Gastrocnemius medialis (tissue), 4 donors: Measurements from ENCODE around the gene PARD3. TPM values are rescaled to one million over a fixed set of nuclear protein-coding genes. Genes with fewer than 3 reads are reported as not detected.

Source experiments
- ATAC-seq, 2 donors: fragments of 150-250 bp; one replicate each; pipeline ENCODE4 v1.9.1; 2016
- DNase-seq, 2 donors: peaks; one replicate each; pipeline ENCODE4 v3.0.0-alpha.2; 2019
- H3K27ac ChIP-seq, 4 donors: fragments of 200-600 bp; sonication (generic); 1 replicate in 1 of 4; 2 replicates in 3 of 4; pipeline ENCODE4 v1.5.1; 2016 to 2018; ENCODE audit warnings: mild to moderate bottlenecking in 2 of 4, moderate library complexity in 1 of 4
- H3K27me3 ChIP-seq, 3 donors: fragments of 200-600 bp; sonication (generic) in 2 of 3; 1 replicate in 1 of 3; 2 replicates in 2 of 3; pipeline versions ENCODE4 v1.5.1 to v1.6.0; 2016 to 2019; ENCODE audit warnings: mild to moderate bottlenecking in 1 of 3, moderate library complexity in 1 of 3
- H3K36me3 ChIP-seq, 2 donors: fragments of 200-600 bp; sonication (generic) in 1 of 2; one replicate each; pipeline ENCODE4 v1.5.1; 2017 to 2018
- H3K4me1 ChIP-seq, 2 donors: fragments of 200-600 bp; sonication (generic) in 1 of 2; one replicate each; pipeline ENCODE4 v1.5.1; 2016 to 2017; ENCODE audit warnings: mild to moderate bottlenecking in 2 of 2
- H3K4me3 ChIP-seq, 4 donors: fragments of 200-600 bp; sonication (generic) in 3 of 4; 1 replicate in 1 of 4; 2 replicates in 3 of 4; pipeline ENCODE4 v1.5.1; 2016 to 2019; ENCODE audit warnings: mild to moderate bottlenecking in 2 of 4
- H3K9me3 ChIP-seq, 3 donors: fragments of 200-600 bp; sonication (generic) in 2 of 3; 1 replicate in 1 of 3; 2 replicates in 2 of 3; pipeline ENCODE4 v1.5.1; 2016 to 2019
- POLR2A ChIP-seq, 2 donors: fragments of 450-650 bp; IDR thresholded peaks; one replicate each; pipeline ENCODE4 v1.6.1; 2017; ENCODE audit warnings: antibody characterized with exemption in 2 of 2, mild to moderate bottlenecking in 2 of 2, moderate library complexity in 2 of 2
- in situ Hi-C, 4 donors: fragments of 200-750 bp; cut with MboI; loops; one replicate each; pipeline versions ENCODE4 v1.15.0 to v1.8.0; 2017; ENCODE audit warnings: low sequenced_read_pairs in 4 of 4
- intact Hi-C: fragments of 100-400 bp; cut with DNase I; formaldehyde crosslinking; loops from one replicate; pipeline ENCODE4 v1.15.1; 2023; ENCODE audit warnings: low total_unique reads
- total RNA-seq, 4 donors: library from RNA; depleted of rRNA; stranded (reverse); fragments of >200 nt; gene quantifications; one replicate each; pipeline versions ENCODE4 v1.1.0 to v1.2.3, GENCODE V29; 2016
- TF ChIP-seq, protein P1 (sequence below), 5 experiments: fragments of 450-650 bp in 3 of 5; fragments of 200-600 bp in 2 of 5; sonication (generic) in 2 of 5; IDR thresholded peaks in 4 of 5; conservative IDR thresholded peaks in 1 of 5; 1 replicate in 4 of 5; 2 replicates in 1 of 5; pipeline ENCODE4 v1.5.1; 2016 to 2019; ENCODE audit warnings: antibody characterized with exemption in 5 of 5, mild to moderate bottlenecking in 3 of 5, moderate library complexity in 3 of 5

The PARD3 gene
- total RNA-seq, 4 donors from 2014 or later = 64.6 to 75.8 (median 68.3) TPM

DNA sequence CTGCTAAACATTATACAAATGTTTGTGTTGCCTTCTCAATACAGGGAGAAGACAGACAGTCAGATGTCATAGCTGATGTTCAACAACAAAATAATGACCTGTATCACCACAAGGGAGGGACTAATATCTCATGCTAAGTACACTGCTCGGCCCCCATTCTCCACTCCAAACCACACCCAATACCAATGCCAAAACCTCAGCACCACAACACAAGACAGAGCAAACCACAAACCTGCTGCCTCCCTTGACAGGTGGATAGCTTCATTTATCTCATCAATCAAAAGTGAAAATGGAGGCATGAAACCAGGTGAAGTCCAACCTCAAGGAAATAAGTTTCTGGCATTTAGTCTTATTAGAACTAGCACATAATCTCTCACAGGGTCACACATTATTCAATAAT, 109.5 kb downstream of the PARD3 start:
- Histone ChIP-seq H3K27me3 (no peaks in the 10 kb centered on the region), H3K4me1 (peaks cover 54 to 55% of the 10 kb centered on the region in 2 donors), H3K27ac (peak overlapping the region in 2 of 4 donors; percentile 41 to 64), H3K4me3 (no peak overlapping the region), H3K9me3 (no peaks in the 10 kb centered on the region), H3K36me3 (no peaks in the 10 kb centered on the region)
- in situ Hi-C loops = no loop called here
- intact Hi-C loops = no loop called here
- DNase-seq = no peak
- no peak for ATAC-seq
- TF ChIP-seq POLR2A (IDR thresholded peaks at IDR 0.05) = no peak
- TF ChIP-seq, protein P1, sequence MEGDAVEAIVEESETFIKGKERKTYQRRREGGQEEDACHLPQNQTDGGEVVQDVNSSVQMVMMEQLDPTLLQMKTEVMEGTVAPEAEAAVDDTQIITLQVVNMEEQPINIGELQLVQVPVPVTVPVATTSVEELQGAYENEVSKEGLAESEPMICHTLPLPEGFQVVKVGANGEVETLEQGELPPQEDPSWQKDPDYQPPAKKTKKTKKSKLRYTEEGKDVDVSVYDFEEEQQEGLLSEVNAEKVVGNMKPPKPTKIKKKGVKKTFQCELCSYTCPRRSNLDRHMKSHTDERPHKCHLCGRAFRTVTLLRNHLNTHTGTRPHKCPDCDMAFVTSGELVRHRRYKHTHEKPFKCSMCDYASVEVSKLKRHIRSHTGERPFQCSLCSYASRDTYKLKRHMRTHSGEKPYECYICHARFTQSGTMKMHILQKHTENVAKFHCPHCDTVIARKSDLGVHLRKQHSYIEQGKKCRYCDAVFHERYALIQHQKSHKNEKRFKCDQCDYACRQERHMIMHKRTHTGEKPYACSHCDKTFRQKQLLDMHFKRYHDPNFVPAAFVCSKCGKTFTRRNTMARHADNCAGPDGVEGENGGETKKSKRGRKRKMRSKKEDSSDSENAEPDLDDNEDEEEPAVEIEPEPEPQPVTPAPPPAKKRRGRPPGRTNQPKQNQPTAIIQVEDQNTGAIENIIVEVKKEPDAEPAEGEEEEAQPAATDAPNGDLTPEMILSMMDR (IDR thresholded peaks at IDR 0.05 in 4 of 5, conservative IDR thresholded peaks at IDR 0.05 in 1 of 5) = no peak

DNA sequence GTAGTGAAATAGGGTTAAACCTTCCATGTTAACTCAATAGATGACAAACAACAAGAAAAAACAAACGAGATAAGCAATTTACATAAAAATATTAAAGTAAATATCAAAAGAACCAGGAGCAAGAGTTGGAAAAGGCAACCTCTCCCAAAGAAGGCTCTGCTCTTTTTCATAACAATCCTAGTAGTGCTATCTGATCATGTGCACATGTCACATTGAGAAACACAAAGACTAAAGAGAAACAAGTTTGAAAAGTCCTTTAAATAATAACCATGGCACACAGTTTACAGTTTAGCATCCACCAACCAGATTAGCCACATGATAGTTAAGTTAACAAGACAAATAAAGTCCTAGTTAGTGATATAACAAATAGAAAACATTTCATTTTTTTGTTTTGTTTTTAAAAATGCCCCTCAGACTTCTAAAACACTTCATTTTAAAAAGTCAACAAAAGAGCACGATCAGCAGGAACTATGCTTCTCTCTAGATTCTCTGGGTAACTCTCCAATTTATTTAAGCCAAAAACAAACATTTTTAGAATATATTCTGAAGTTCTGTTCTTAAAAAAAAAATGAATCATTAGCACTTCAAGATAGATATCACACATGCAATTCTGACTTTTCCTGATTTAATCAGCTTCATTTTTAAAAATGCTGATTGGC, 110.4 kb downstream of the PARD3 start:
- in situ Hi-C loops = no loop called here

DNA sequence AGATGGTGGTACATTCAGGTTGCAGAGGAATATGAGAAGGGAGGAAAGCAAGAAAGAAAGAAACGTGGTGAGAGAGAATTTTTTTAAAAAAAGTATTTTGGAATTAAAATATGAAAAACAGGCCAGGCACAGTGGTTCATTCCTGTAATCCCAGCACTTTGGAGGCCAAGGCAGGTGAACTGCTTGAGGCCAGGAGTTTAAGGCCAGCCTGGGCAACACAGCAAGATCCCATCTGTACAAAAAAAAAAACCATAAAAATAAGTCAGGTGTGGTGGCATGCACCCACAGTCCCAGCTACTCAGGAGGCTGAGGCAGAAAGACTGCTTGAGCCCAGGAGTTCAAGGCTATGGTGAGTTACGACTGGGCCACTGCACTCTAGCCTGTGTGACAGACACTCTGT, 112.1 kb downstream of the PARD3 start:
- ATAC-seq (no peak), DNase-seq (no peak)
- Histone ChIP-seq H3K4me3 (no peak overlapping the region), H3K27ac (peak overlapping the region in 2 of 4 donors; percentile 4 to 35), H3K27me3 (no peaks in the 10 kb centered on the region), H3K4me1 (peaks cover 49 to 60% of the 10 kb centered on the region in 2 donors), H3K36me3 (no peaks in the 10 kb centered on the region), H3K9me3 (no peaks in the 10 kb centered on the region)
- intact Hi-C loops = no loop called here
- in situ Hi-C loops = no loop called here
- TF ChIP-seq POLR2A (IDR thresholded peaks at IDR 0.05) = no peak
- TF ChIP-seq, protein P1 (IDR thresholded peaks at IDR 0.05 in 4 of 5, conservative IDR thresholded peaks at IDR 0.05 in 1 of 5) = no peak

More for the DNA sequence above, 110.4 kb downstream of the PARD3 start:
- peak overlapping the region in 2 of 4 donors; percentile 16 to 35 for H3K27ac ChIP-seq
- ATAC-seq (peak in 1 of 2 donors; percentile 39), DNase-seq (no peak)
- TF ChIP-seq, protein P1 (IDR thresholded peaks at IDR 0.05 in 4 of 5, conservative IDR thresholded peaks at IDR 0.05 in 1 of 5) = no peak
- no peak for TF ChIP-seq POLR2A (IDR thresholded peaks at IDR 0.05)
- no peaks in the 10 kb centered on the region for H3K27me3 ChIP-seq
- H3K9me3 ChIP-seq = no peaks in the 10 kb centered on the region
- no peak overlapping the region for H3K4me3 ChIP-seq
- H3K36me3 ChIP-seq = no peaks in the 10 kb centered on the region
- H3K4me1 ChIP-seq = peaks cover 48 to 49% of the 10 kb centered on the region in 2 donors
- intact Hi-C loops = no loop called here

DNA sequence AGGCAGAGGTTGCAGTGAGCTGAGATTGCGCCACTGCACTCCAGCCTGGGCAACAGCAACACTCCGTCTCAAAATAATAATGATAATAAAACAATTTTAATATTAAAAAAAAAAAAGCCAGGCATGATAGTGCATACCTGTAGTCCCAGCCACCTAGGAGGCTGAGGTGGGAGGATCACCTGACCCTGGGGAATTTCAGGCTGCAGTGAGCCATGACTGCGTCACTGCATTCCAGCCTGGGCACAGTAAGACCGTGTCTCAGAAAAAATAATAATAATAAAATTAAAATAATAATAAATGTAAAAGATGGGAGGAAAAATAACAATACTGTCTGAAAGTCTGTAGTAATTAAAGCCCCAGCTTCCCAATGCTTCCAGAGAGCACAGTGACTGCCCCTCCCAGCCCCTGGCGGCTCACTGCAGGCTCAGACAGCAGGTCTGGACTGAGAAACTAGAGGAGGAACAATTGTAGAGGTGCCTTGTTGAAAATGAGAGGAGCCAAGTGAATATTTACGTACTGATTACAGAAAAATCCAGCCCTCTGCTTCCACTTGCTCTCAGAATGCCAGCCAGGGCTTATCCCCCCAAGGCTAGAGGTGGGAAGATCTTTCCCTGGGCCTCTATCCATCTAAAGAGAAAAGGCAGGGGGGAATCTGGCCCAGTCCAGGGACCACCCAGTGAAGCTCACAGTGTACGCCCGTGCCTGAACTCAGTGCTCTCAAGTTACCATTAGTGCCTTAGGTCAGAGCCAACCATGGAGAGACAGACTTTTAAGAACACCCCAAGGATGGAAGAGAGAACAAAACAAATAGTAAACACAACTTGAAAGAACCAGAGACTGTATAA, 112.8 kb downstream of the PARD3 start:
- peaks cover 56 to 63% of the 10 kb centered on the region in 2 donors for H3K4me1 ChIP-seq
- H3K36me3 ChIP-seq = no peaks in the 10 kb centered on the region
- ATAC-seq (no peak), DNase-seq (no peak)
- intact Hi-C loops (no loop called here), in situ Hi-C loops (no loop called here)
- no peak for TF ChIP-seq POLR2A (IDR thresholded peaks at IDR 0.05)
- TF ChIP-seq, protein P1 (IDR thresholded peaks at IDR 0.05 in 4 of 5, conservative IDR thresholded peaks at IDR 0.05 in 1 of 5) = no peak
- no peaks in the 10 kb centered on the region for H3K9me3 ChIP-seq
- H3K27me3 ChIP-seq = no peaks in the 10 kb centered on the region
- no peak overlapping the region for H3K4me3 ChIP-seq
- peak overlapping the region in 2 of 4 donors; percentile 4 to 35 for H3K27ac ChIP-seq
